Measurements from ENCODE around the gene PTPRE. TPM values are rescaled to one million over a fixed set of nuclear protein-coding genes. Genes with fewer than 3 reads are reported as not detected.

The PTPRE gene
- polyA plus RNA-seq, 1 donor (not counting 4 experiments of a cell fraction or from before 2014, with no cell fraction given): 15.1 TPM

- no peaks in the 10 kb centered on the region for H3K79me2 ChIP-seq (ENCODE audit: control insufficient read depth, insufficient read depth, low read length)
- no peak overlapping the region for H3K4me3 ChIP-seq (ENCODE audit: control insufficient read depth in 2 of 3, extremely low read depth in 1 of 3, insufficient read depth in 2 of 3, low read depth in 1 of 3, low read length in 3 of 3)
- H3K4me1 ChIP-seq (ENCODE audit: control insufficient read depth, extremely low read depth, insufficient read depth, low read length): no peaks in the 10 kb centered on the region
- no peaks in the 10 kb centered on the region for H4K20me1 ChIP-seq (ENCODE audit: control insufficient read depth, extremely low read depth, insufficient read depth, low read length)
- H3K27ac ChIP-seq (ENCODE audit: control insufficient read depth, insufficient read depth, low read length): no peak overlapping the region
- no peaks in the 10 kb centered on the region for H3K9me3 ChIP-seq (ENCODE audit: control insufficient read depth, low read depth, low read length)
- H3K36me3 ChIP-seq (ENCODE audit: control insufficient read depth in 2 of 2, extremely low read depth in 1 of 2, insufficient read depth in 2 of 2, low read length in 2 of 2): no peaks in the 10 kb centered on the region
- no peak overlapping the region for H3K9ac ChIP-seq (ENCODE audit: control insufficient read depth, extremely low read depth, insufficient read depth, low read length)
- TF ChIP-seq CTCF (optimal IDR thresholded peaks at IDR 0.05 in 1 of 3, IDR thresholded peaks at IDR 0.05 in 1 of 3, conservative IDR thresholded peaks at IDR 0.05 in 1 of 3; ENCODE audit: extremely low read depth in 1 of 3, insufficient read depth in 2 of 3, low read length in 3 of 3) (no peak), EZH2 (IDR thresholded peaks at IDR 0.05; ENCODE audit: low read length) (no peak)
- dilution Hi-C loops (cut with MboI; ENCODE audit: extremely low pct_ligation_motif_present, low sequenced_read_pairs): no loop called here
- H2AFZ ChIP-seq (ENCODE audit: control insufficient read depth, low read length): no peak overlapping the region
- FAIRE-seq (no peak), DNase-seq (ENCODE audit: low read depth, low spot score) (no peak)
- H3K9me1 ChIP-seq (ENCODE audit: control insufficient read depth, extremely low read depth, insufficient read depth, low read length): no peaks in the 10 kb centered on the region
- H3K4me2 ChIP-seq (ENCODE audit: control insufficient read depth, extremely low read depth, insufficient read depth, low read depth, low read length): no peak overlapping the region
- peaks cover 3% of the 10 kb centered on the region for H3K27me3 ChIP-seq (ENCODE audit: control insufficient read depth, extremely low read depth, insufficient read depth, low read length)
These were observed 109.6 kb downstream of the PTPRE start for GRCh38 chr10:128016423-128017060.

GRCh38 chr10:128017822-128018221 lies 110.9 kb downstream of the PTPRE start:
- FAIRE-seq: no peak
- Histone ChIP-seq H3K27ac (ENCODE audit: control insufficient read depth, insufficient read depth, low read length) (no peak overlapping the region), H3K36me3 (ENCODE audit: control insufficient read depth in 2 of 2, extremely low read depth in 1 of 2, insufficient read depth in 2 of 2, low read length in 2 of 2) (no peaks in the 10 kb centered on the region), H3K9ac (ENCODE audit: control insufficient read depth, extremely low read depth, insufficient read depth, low read length) (no peak overlapping the region), H2AFZ (ENCODE audit: control insufficient read depth, low read length) (no peak overlapping the region), H3K79me2 (ENCODE audit: control insufficient read depth, insufficient read depth, low read length) (no peaks in the 10 kb centered on the region), H3K9me3 (ENCODE audit: control insufficient read depth, low read depth, low read length) (no peaks in the 10 kb centered on the region), H4K20me1 (ENCODE audit: control insufficient read depth, extremely low read depth, insufficient read depth, low read length) (no peaks in the 10 kb centered on the region), H3K27me3 (ENCODE audit: control insufficient read depth, extremely low read depth, insufficient read depth, low read length) (peaks cover 3% of the 10 kb centered on the region), H3K4me1 (ENCODE audit: control insufficient read depth, extremely low read depth, insufficient read depth, low read length) (no peaks in the 10 kb centered on the region), H3K4me3 (ENCODE audit: control insufficient read depth in 2 of 3, extremely low read depth in 1 of 3, insufficient read depth in 2 of 3, low read depth in 1 of 3, low read length in 3 of 3) (no peak overlapping the region), H3K9me1 (ENCODE audit: control insufficient read depth, extremely low read depth, insufficient read depth, low read length) (no peaks in the 10 kb centered on the region), H3K4me2 (ENCODE audit: control insufficient read depth, extremely low read depth, insufficient read depth, low read depth, low read length) (no peak overlapping the region)
- dilution Hi-C loops (cut with MboI; ENCODE audit: extremely low pct_ligation_motif_present, low sequenced_read_pairs): no loop called here
- no peak for DNase-seq (ENCODE audit: low read depth, low spot score)
- no peak for TF ChIP-seq EZH2 (IDR thresholded peaks at IDR 0.05; ENCODE audit: low read length)
- TF ChIP-seq CTCF (optimal IDR thresholded peaks at IDR 0.05 in 1 of 3, IDR thresholded peaks at IDR 0.05 in 1 of 3, conservative IDR thresholded peaks at IDR 0.05 in 1 of 3; ENCODE audit: extremely low read depth in 1 of 3, insufficient read depth in 2 of 3, low read length in 3 of 3): no peak

Measured in keratinocyte (primary cell).